HG03196 (cell line): ENCODE measurements around the gene TNS3.

ENCODE experiments used
- ATAC-seq: cut with Tn5 transposase; IDR thresholded peaks from one replicate; pipeline ENCODE4 v1.9.1; 2021; ENCODE audit not compliant: unreplicated experiment

Gene TNS3

DNA sequence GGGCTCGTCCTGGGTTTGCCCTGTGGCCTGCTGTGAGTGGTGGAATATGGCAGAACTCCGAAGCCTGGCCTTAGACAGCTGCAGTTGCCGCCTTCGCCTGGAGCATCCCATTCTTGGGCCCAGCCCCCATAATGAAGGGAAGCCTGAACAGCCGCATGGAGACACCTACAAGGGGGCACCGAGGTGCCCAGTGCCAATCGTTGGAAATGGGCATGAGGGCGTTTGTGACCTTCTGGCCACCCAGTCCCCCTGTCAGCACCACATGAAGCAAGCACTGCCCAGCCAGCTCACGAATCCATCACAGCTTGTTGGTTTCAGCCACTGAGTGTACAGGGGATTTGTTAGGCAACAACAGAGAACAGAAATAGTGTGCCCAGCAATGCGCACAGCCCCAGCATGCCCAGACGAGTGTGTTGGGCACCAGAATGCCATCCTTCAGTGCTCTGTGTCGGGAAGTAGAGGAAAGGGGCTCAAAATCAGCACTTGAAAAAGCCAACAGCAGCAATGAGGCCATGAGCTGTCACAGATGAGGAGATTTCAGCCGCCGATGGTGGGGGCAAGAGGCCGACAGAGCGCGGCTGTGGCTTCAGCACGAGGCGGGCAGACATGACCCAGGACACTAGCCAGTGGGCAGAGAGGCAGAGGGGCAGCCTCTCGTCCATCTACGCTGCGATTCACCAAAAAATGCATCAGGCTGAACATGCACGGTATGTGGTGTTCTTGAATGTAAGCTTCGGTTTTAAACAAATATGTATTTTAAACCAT, 91.2 kb downstream of the TNS3 start:
- no peak for ATAC-seq

DNA sequence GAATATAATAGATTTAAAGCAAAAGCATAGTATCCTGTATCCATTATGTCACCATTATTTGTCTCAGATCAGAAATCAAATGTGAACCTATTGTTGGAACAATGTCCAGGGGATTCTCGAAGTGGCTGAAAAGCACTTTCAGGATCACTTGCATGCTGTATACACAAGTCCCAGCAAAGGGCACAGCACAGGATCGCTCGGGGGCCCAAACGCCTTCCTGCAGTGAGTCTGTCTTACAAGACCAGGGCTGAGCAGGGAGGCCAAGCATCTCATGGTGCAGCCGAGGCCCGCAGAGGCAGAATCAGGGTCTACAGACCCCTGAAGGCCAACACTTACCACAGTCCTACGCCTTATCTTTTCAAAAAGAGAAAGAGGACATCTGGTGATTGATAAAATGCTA, 92.3 kb downstream of the TNS3 start:
- no peak for ATAC-seq

DNA sequence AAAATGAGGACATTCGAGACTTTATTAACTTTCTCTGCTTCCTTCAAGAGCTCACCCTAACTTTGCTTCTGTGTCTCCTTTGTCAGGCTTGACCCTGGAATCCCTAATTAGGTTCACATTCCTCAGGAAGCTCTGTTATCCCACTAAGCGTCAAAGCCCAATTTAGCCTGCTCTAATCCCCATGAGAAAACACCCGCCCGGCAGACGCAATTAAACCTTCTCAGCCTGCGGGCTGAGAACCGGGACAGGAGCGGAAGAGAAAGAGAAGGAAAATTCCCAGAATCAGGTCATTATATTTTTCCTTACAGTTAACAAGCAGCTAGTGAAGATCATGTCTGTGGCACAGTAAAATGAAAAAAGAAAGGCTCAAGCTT, 93.0 kb downstream of the TNS3 start:
- ATAC-seq: no peak

DNA sequence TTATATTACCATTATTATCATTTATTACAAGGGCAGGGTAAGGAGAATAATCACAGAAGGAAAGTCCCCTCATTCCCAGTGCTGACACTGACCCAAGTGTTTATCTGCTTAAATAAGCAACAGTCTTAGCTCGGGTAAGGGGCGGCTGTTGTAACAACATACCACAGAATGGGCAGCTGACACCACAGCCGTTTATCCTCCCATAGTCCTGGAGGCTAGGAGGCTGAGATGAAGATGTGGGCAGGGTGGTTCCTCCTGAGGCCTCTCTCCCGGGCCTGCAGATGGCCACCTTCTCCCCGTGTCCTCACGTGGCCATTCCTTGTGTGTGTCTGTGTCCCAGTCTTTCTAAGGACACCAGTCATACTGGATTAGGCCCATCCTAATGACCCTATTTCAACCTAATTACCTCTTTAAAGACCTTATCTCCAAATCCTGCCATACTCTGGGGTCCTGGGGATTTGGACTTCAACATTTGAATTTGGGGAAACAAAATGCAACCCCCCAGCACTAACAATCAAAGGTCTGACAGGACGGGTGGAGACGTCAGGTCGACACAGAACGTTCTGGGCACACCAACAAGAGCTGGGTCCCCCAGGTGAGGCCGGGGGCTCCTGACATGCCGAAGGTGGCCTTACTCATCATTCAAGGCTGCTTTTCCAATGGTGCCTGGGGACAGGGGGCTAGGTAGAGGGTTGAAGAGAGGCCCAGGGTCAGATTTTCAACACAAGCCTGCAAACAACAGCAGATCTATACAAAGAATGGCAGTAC, 93.5 kb downstream of the TNS3 start:
- ATAC-seq: no peak

DNA sequence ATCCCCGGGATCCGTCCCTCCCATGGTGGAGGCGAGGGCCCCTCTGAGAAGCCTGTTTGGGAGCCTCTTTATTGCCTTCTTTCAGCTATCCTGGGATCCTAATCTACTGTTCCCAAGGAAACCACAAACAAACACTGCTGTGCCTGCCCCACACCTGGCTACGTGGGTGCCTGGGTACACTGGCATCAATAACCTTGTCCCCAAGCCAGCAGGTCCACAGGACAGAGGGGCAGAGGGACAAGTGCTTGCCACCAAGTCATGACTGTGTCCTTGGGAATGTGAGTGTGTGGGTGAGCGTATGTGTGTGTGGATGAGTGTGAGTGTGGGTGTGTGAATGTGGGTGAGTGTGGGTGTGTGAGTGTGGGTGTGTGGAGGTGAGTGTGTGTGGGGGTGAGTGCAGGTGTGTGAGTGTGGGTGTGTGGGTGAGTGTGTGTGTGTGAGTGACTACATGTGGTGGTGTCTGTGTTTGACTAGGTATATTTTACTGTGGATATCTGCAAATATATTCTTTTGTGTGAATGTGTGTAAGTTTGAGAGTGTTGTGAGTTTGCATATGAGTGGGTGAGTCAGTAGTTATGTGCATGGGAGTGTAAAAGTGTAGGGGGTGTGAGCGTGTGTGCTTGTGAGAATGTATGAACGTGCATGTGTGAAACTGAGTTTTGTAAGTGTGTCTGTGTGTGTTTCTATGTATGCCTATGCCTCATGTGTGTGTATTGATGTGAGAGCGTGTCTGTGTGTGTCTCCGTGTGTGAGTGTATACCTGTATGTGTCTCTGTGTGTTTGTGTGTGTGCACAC, 96.1 kb downstream of the TNS3 start:
- ATAC-seq: no peak

DNA sequence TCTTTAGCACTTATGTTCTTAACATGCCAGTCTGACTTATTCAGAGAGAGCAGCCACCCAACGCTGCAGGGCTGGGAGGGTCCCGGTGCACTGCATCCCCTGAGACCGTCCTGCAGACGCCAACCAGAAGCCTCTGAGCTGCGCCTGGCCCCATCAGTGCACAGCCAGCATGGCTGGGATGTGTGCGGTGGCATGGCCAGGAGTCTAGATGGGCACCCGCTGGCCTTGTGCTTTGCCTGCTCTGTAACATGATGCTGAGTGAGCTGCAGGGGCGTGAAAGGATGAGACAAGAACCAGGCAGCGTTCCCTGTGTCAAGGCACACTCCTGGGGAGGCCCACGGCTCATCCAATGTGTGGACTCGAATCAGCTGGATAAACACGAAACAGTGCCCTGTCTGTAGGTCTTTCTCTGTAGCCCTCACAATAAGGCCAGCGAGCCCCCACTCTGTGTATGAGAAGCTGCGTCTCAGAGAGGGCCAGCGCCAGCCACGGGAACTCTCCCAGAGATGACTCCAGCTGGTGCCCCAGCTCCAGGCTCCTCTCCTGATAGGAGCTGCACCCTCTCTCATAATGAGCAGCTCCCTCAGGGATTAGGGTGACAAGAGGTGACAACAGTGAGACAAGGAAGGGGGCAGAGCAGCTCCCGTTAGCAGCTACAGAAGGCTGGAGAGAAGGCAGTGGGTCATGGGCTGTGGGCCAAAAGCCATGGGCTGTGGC, 96.8 kb downstream of the TNS3 start:
- ATAC-seq: no peak

DNA sequence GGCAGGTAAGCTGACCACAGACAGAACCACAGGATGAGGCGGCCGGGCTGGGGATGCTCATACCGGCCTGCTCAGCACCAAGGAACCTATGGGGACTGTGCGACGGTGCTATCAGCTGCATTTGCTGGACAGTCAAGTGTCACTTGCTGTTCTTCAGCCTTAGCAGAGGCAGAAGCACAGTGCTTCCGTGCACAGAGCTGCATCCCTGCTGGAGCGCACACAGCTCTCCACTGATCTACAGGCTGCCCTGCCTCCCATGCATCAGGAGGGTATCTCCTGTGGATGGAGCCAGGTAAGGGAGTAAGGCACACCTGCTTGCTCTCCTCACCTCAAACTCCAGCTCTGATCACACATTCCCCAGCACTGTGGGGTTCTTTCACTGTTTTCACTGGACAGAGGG, 97.5 kb downstream of the TNS3 start:
- ATAC-seq: no peak

DNA sequence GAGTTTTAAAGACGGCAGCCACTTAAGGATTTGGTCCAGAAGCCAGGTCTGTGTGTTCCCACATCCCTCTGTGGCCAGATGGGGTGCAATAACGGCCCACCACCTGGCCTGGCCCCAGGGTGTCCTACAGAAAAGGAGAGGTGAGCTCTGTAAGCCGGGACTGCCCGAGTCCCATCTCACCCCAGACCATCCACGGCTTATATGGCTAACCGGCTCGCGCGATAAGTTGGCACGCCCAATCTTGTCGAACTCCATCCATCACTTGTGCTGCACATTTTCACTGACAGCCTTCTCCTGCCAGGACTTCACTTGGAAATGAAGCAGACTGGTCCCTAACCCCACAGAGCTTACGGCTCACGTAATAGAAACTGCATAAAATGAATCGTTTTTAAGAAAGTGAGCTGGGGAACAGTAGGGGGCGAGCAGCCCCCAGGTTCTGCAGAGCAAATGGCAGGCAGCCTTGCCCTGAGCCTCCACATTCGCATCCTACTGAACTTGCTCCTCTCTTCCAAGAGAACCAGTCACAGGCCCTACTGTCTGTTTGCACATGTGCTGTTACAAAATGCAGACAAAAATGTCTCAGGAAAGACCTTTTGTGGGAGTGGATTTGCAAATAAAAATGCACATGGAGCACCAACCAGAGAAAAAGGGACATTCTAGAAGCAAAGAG, 98.2 kb downstream of the TNS3 start:
- no peak for ATAC-seq

DNA sequence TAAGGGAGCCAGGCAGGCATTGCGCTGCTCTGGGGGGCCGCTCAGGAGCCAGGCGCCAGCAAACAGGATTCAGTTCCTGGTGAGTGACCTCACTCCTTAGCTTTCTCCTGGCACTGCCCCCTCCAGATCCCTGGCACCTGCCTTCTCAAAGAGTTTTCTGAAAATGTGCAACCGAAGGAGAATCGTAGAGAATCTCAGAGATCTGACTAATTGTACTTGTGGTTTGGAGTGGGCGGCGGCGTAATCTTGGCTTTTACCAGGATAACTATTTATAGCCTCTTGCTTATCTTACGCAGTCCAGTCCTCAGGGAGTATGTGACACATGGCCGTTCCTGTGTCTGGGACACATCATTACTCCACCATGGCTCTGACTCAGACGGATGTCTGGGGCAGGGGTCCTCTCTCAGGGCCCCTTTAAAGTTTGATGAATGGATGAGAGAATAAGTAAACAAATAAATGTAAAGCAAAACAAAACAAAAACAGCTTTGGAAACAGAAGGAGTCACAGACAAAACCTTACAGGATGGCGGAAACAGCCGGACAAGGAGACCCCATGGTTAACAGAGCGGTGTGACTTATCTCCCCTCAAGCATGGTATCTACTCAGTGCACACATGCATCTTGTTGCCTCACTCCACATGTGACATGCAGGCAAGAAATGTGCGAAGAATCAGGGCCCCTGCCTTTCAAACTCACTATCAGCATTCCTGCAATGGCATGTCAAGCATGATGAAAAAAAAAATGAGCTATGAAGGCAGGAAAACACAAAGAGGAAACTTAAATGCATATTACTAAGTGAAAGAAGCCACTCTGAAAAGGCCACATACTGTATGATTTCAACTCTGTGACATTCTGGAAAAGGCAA, 99.7 kb downstream of the TNS3 start:
- no peak for ATAC-seq

DNA sequence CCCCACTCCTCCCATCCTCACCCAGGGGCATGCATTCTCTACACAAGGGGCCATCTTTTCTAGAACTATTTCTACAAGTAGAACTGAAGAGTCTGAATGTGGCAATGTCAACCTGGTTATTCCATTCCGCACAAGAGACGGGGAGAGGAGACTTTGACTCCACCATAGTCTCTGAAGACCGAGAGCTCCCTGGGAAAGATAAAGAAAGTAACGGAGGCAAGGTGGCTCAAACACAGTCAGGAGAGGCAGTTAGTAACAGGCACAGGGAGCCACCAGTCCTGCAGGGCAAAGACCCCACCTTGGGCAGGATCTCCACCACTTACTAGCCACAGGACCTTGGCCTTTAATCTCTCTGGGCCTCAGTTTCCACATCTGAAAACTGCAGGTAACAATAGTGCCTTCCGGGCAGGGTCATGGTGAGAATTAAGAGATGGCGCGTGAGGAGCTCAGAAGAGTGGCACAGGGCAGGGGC, 100.3 kb downstream of the TNS3 start:
- ATAC-seq: no peak

DNA sequence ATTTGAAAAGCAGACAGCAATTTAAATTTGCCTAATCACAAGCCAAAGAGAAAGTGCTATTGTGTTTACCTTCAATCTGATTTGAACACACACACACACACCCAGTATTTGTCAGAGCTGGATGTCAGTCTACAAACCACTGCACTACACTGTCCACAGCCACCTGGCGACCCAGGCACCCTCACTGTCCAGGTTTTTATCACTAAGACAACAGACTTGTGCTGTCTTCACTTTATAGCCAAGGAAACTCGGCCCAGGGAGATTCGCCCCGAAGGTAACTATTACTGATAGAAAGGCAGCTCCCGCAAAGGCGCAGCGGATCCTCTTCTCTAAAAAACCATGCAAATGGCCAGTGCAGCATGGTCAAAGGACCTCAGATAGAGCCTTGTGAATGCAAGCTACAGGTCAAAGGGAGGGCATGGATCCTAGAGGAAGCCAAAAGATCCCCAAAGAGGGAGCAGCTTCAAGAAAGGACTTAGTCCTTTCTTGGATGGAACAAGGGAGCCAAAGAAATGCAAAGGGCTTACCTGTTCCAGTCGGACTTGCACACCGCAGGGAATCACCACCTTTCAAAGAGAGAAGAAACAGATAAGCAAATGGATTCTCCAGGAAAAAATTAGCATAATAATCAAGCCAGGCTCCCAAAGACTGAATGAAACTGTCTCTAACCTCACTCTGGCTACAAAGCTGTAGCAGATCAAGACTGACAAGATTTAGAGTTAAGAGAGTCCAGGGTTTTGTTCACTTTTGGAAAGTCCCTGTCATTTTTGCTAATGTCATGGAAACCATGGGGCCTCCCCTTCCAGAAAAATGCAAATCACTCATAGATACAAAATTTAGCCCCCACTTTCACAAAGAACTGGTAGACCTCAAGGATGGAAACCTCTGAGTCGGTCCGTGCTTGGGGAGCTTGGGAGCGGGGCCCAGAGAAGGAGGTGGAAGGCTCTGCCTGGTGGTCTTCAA, 101.1 kb downstream of the TNS3 start:
- no peak for ATAC-seq

DNA sequence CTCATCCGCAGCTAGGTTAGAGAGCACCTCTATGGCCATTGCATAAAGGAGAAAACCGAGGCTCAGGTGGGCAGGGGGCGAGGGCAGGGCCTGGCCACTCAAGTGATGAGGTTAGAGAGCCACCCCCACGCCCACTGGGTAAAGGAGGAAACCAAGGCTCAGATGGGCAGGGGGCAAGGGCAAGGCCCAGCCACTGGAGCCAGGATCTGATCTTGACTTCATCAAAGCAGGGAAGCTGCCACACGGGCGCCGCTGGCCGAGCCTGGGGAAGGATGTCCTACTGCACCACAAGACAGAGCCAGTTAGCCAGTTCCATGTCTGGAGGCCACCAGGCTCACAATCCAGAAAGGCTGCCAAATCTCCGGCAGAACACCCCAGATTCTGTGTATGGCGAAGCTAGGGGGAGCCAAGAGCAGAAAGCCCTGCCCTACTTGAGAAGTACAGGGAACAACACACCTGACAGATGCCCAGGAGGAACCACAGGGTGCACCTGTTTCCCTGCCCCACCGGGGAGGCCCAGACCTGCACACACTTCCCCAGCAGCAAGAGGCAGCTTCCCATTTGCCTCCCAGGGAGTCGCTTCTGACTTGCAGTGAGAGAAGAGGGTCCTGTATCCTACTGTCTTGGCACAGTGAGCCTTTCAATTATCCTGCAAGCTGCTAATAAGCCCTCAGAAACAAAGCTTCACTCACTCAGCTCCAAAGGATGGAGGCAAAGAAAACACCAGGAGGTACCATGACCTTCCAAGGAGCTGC, 101.9 kb downstream of the TNS3 start:
- no peak for ATAC-seq

DNA sequence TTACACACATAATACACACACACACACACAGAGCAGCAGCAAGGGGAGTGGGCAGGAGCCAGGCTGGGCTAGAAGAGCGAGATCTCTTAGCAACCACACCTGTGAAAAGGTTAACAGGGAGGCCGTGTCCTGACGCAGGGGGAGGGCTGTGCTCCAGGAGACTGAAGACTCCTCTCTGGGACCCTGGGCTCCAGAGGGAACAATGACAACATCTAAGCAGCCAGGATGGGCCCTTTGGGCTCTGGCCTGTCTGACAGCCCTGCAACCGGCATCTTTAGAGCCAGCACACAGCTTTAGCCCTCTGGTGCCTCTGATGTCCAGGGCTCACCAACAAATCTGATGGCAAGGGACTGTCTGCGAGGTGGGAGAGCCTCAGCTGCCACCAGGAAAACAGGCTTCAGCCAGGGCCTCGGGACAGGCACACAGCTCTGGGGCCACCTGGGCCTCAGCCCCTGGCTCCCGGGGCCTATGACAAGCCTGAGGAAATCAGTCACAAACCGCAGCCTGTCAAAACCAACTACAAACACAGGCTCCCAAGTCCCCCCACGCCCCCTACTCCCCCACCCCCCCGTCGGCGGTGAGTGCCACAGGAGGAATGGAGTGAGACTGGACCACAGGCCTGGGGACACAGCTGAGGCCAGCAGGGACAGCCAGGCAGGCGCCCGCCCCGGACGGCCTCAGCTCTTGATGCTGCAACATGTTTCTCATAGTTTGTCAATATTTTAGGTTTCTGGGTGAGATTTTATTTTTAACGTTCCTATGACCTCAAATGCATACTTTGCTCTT, 102.8 kb downstream of the TNS3 start:
- no peak for ATAC-seq

DNA sequence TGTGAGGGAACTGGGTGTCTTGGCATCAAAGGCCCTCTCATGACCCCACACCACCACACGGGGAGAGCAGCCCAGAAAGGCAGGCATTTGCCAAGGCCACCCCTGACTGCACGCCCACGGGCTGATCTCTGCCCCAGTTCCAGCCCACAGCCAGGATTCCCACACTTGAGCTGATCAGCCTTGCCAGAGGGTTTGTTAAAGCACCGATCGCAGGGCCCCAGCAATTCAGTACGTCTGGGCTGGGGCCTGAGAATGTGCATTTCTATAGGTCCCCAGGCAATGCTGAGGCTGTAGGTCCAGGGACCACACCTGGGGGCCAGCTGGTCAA, 103.9 kb downstream of the TNS3 start:
- ATAC-seq: no peak

DNA sequence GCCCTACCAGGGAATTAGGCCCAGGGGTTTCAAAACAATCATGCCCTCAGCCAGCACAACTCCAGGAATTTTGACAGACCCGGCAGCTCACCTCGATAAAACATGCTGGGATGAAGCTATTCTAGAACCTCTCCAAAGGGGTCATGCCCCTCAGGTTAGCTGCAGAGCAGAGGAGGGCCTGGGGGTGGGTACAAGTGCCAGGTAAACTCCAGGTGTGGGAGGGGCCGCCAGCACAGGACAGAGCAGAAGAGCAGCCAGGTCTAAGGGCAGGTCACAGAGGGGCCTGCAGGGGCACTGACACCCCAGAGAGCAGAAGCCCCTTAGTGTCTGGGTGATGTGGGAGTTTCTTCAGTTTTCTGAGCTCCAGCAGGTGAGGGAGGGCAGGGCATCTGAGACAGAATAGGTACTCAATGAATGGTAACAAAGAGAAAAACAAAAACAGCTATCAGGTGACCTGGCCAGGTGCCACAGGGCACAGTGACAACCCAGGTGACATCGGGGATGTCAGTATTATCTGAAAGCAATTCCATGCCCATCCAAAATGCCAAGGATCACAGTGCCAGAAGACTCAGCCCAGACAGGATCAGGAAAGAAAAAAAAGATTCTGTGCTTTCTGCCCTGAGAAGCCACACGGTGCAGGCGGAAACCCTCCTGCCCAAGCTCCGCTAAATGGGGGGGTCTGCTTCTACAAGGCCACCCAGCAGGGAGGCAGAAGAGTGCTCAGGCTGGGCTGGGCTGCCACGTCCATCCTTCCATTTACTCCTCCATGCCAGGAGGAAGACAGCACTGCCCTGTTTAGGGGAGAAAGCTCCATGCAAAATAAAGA, 104.5 kb downstream of the TNS3 start:
- no peak for ATAC-seq

DNA sequence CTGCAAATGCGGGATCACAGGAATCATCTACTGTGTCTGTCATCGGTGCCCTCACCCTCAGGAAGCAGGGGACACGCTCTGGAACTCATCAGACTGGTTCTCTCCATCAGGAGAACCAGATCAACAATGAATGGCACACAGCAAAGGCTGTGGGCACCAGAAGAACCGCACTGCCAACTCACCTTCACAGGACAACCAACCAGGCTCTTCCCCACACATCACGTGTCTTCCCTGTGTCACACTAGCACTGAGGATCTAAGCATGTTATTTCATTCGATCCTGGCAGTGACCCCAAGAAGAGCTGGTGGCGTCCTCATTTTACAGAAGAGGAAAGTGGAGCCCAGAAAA, 106.1 kb downstream of the TNS3 start:
- ATAC-seq: no peak
